GM23338 (cell line): ENCODE data around the gene AGBL5. TPM values are rescaled to one million over a fixed set of nuclear protein-coding genes. Genes with fewer than 3 reads are reported as not detected.

Experiments
- ATAC-seq: fragments of 200-7000 bp; cut with Tn5 transposase; 3 replicates; pipeline ENCODE4 v1.9.1; 2020
- DNase-seq: peaks from one replicate; pipeline ENCODE4 v3.0.0-alpha.2; 2015; ENCODE audit warnings: low spot score
- H2AFZ ChIP-seq: fragments of 200-600 bp; sonication (generic); 2 replicates; pipeline ENCODE4 v1.8.0; 2016; ENCODE audit warnings: antibody characterized with exemption, mild to moderate bottlenecking, moderate library complexity
- H3F3A ChIP-seq: fragments of 200-600 bp; sonication (generic); replicated peaks from 2 replicates; pipeline ENCODE4 v1.8.0; 2017; ENCODE audit warnings: antibody characterized with exemption, mixed run types, low read depth
- H3K27ac ChIP-seq: fragments of 200-600 bp; sonication (generic); 2 replicates; pipeline ENCODE4 v1.6.1; 2016; ENCODE audit warnings: low read depth
- H3K27me3 ChIP-seq: fragments of 200-600 bp; sonication (generic); 2 replicates; pipeline ENCODE4 v1.8.0; 2016; ENCODE audit warnings: mild to moderate bottlenecking, mixed run types, moderate library complexity; ENCODE audit not compliant: insufficient read depth
- H3K36me3 ChIP-seq: fragments of 200-600 bp; sonication (generic); 2 replicates; pipeline ENCODE4 v1.8.0; 2016; ENCODE audit warnings: mild to moderate bottlenecking; ENCODE audit not compliant: insufficient read depth
- H3K4me1 ChIP-seq: fragments of 200-600 bp; sonication (generic); 2 replicates; pipeline ENCODE4 v1.8.0; 2016; ENCODE audit warnings: mild to moderate bottlenecking, moderate library complexity; ENCODE audit not compliant: insufficient read depth
- H3K4me2 ChIP-seq: fragments of 200-600 bp; sonication (generic); 2 replicates; pipeline ENCODE4 v1.7.1; 2017; ENCODE audit warnings: mixed run types
- H3K4me3 ChIP-seq: fragments of 200-600 bp; sonication (generic); 2 replicates; pipeline ENCODE4 v1.6.1; 2016; ENCODE audit warnings: mixed run types
- H3K79me2 ChIP-seq: fragments of 200-600 bp; sonication (generic); replicated peaks from 2 replicates; pipeline ENCODE4 v1.8.0; 2017; ENCODE audit warnings: mild to moderate bottlenecking; ENCODE audit not compliant: insufficient read depth
- H3K9me2 ChIP-seq: fragments of 200-600 bp; sonication (generic); 2 replicates; pipeline ENCODE4 v1.8.0; 2017; ENCODE audit not compliant: insufficient read depth
- H4K20me1 ChIP-seq: fragments of 200-600 bp; sonication (generic); replicated peaks from 2 replicates; pipeline ENCODE4 v1.8.0; 2017; ENCODE audit warnings: mild to moderate bottlenecking; ENCODE audit not compliant: insufficient read depth
- H3K27ac Mint-ChIP-seq: 2 replicates; pipeline ENCODE4 v1.8.0; 2020; ENCODE audit warnings: inconsistent platforms, mild to moderate bottlenecking, moderate library complexity, mixed read lengths
- H3K27me3 Mint-ChIP-seq: 3 replicates; pipeline ENCODE4 v1.8.0; 2022; ENCODE audit warnings: low read depth, mild to moderate bottlenecking, moderate library complexity, mixed read lengths, inconsistent platforms; ENCODE audit not compliant: insufficient read depth, poor library complexity
- H3K36me3 Mint-ChIP-seq: 3 replicates; pipeline ENCODE4 v1.8.0; 2021; ENCODE audit warnings: low read depth, mild to moderate bottlenecking, inconsistent platforms, moderate library complexity, mixed read lengths
- H3K4me1 Mint-ChIP-seq: 3 replicates; pipeline ENCODE4 v1.8.0; 2020; ENCODE audit warnings: mild to moderate bottlenecking, inconsistent platforms, mixed read lengths
- H3K4me3 Mint-ChIP-seq: 3 replicates; pipeline ENCODE4 v1.8.0; 2021; ENCODE audit warnings: moderate library complexity, mild to moderate bottlenecking, inconsistent platforms, mixed read lengths
- H3K9me3 Mint-ChIP-seq: 3 replicates; pipeline ENCODE4 v1.8.0; 2020; ENCODE audit warnings: moderate library complexity, mild to moderate bottlenecking, inconsistent platforms, mixed read lengths
- CREB1 ChIP-seq: fragments of 250-450 bp; sonication (Bioruptor Pico); IDR thresholded peaks from 2 replicates; pipeline ENCODE4 v1.5.0; 2020; ENCODE audit warnings: low read depth, mild to moderate bottlenecking, moderate library complexity
- ETS1 ChIP-seq: IDR thresholded peaks from 2 replicates; pipeline ENCODE4 v1.6.1; 2016; ENCODE audit warnings: antibody characterized with exemption
- EZH2 ChIP-seq: fragments of 200-600 bp; sonication (generic); IDR thresholded peaks from one replicate; pipeline ENCODE4 v1.8.0; 2017; ENCODE audit warnings: antibody characterized with exemption, mild to moderate bottlenecking, low read depth; ENCODE audit not compliant: unreplicated experiment
- EZH2phosphoT487 ChIP-seq: fragments of 200-600 bp; sonication (generic); IDR thresholded peaks from one replicate; pipeline ENCODE4 v1.8.1; 2018; ENCODE audit warnings: antibody characterized with exemption; ENCODE audit not compliant: unreplicated experiment
- JUNB ChIP-seq: IDR thresholded peaks from one replicate; pipeline ENCODE4 v1.6.1; 2016; ENCODE audit warnings: antibody characterized with exemption; ENCODE audit not compliant: unreplicated experiment
- NANOG ChIP-seq: IDR thresholded peaks from 2 replicates; pipeline ENCODE4 v1.6.1; 2016; ENCODE audit warnings: antibody characterized with exemption, borderline replicate concordance
- POLR2AphosphoS5 ChIP-seq: IDR thresholded peaks from 2 replicates; pipeline ENCODE4 v1.6.1; 2016; ENCODE audit warnings: antibody characterized with exemption, low read depth
- REST ChIP-seq: IDR thresholded peaks from one replicate; pipeline ENCODE4 v1.6.1; 2018; ENCODE audit warnings: antibody characterized with exemption; ENCODE audit not compliant: unreplicated experiment
- ZNF114 ChIP-seq: fragments of 250-450 bp; sonication (Bioruptor Pico); IDR thresholded peaks from 2 replicates; pipeline ENCODE4 v1.5.0; 2020; ENCODE audit warnings: mild to moderate bottlenecking, moderate library complexity
- ZNF331 ChIP-seq: fragments of 250-450 bp; sonication (Bioruptor Pico); IDR thresholded peaks from 2 replicates; pipeline ENCODE4 v1.5.0; 2020; ENCODE audit warnings: low read depth, mild to moderate bottlenecking, moderate library complexity
- polyA plus RNA-seq: library from polyadenylated mRNA; unstranded; fragments of >200 nt; fragmentation: Nextera tagmentation; extraction: Ambion mirVana; gene quantifications from 2 replicates; pipeline ENCODE4 v1.2.1, GENCODE V29; 2016
- total RNA-seq: library from RNA; depleted of rRNA; stranded (reverse); fragments of >200 nt; shearing (Covaris generic); gene quantifications from 2 replicates; pipeline ENCODE4 v1.2.3, GENCODE V29; 2014

Gene AGBL5
- total and polyA plus RNA-seq, 2 experiments from 2014 or later = 17.9 to 31.3 TPM

DNA sequence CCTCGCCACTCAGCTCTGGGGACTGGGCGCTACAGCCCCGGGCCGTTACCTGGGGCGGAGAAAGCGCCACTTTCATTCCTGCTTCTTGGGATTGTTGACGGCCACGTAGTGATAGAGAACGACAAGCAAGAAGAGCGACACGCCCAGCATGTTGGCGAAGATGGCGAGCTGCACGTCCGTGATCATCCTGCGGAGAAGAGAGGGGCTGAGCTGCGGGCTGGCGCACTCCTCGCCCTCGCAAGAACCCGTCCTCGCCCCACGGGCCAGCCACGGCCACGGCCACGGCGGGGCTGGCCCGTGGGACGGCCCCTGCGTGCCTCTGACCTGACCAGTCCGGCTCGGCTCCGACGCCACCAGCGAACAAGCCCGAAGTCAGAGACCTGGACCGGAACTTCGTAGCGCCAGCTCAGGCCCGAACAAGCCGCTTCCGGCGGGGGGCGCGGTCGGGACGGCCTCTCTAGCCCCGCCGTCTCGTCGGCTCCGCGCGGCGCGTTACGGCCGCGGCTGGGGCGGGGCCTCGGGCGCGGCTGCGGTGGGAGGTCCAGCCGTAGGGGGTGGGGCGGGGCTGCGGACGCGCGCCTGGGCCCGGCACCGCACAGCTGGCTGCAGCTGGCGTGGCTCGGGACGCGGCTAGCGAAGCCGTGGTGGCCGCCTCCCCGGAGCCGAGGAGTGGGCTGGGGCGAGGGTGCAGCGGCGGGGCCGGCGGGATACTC, 20.0 kb downstream of the AGBL5 start, which contains the start of gene OST4:
OST4 (minus strand) TSS at position 378 of the 713 bp plus-strand sequence.
- H3K4me1 ChIP-seq = peaks cover 19% of the 10 kb centered on the region
- Mint-ChIP-seq H3K27me3 (peaks cover 17% of the 10 kb centered on the region), H3K27ac (peak within 1 kb of the TSS; percentile 88), H3K4me1 (peaks cover 15% of the 10 kb centered on the region), H3K36me3 (peaks cover 32% of the 10 kb centered on the region), H3K9me3 (no peaks in the 10 kb centered on the region; the same call in 2 of the 3 replicates), H3K4me3 (peak within 1 kb of the TSS; percentile 99)
- DNase-seq (peak; percentile 97), ATAC-seq (peak; percentile 84)
- H3K4me3 ChIP-seq = peak within 1 kb of the TSS; percentile 100
- H3K79me2 ChIP-seq = peaks cover 19% of the 10 kb centered on the region
- peaks cover 7% of the 10 kb centered on the region; the same call in 1 of the 2 replicates for H3F3A ChIP-seq
- no peak for TF ChIP-seq EZH2
- TF ChIP-seq POLR2AphosphoS5 = peak; percentile 86
- peak; percentile 72 for TF ChIP-seq ETS1
- TF ChIP-seq ZNF331 (CRISPR knock-in tag) = no peak
- no peak for TF ChIP-seq EZH2phosphoT487
- TF ChIP-seq CREB1 = peak; percentile 83
- TF ChIP-seq REST = no peak
- no peak for TF ChIP-seq JUNB
- no peak for TF ChIP-seq NANOG
- TF ChIP-seq ZNF114 (CRISPR knock-in tag) = no peak
- H4K20me1 ChIP-seq = peaks cover 8% of the 10 kb centered on the region
- peak within 1 kb of the TSS; percentile 92 for H2AFZ ChIP-seq
- H3K27ac ChIP-seq = peak within 1 kb of the TSS; percentile 95
- H3K4me2 ChIP-seq = peak within 1 kb of the TSS; percentile 99
- H3K27me3 ChIP-seq = no peaks in the 10 kb centered on the region
- no peaks in the 10 kb centered on the region for H3K9me2 ChIP-seq
- peaks cover 3% of the 10 kb centered on the region; the same call in 1 of the 2 replicates for H3K36me3 ChIP-seq
